ENCODE results near the gene BDNF. TPM values are rescaled to one million over a fixed set of nuclear protein-coding genes. Genes with fewer than 3 reads are reported as not detected.

BDNF gene
- total and polyA plus RNA-seq, 12 donors, result 0.16 to 19.1 (median 2.5) TPM

DNA sequence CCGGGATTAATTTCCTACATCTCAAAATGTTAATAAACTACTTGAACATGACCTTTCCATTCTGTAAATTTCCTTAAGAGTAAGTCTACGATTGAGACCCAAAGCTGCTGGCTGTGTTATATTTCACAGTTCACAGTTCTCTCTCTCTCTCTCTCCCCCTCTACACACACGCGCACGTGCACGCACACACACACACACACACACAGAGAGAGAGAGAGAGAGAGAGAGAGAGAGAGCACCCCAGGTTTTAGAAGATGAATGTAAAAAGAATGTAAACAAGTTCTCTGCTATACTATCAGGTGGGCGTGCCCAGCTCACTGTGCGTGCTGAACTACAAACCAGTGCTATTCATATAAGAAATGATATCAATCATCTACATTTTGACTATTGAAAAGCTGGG, 3.3 kb downstream of the BDNF start:
- H3K27ac ChIP-seq, result peak overlapping the region in 5 of 10 donors; percentile 18 to 87 (median 76)
- ATAC-seq (no peak), DNase-seq (no peak)
- no peak for TF ChIP-seq CTCF (IDR thresholded peaks at IDR 0.05)
- H3K4me3 ChIP-seq, result no peak overlapping the region
- H3K36me3 ChIP-seq, result no peaks in the 10 kb centered on the region
- WGBS, 2 donors, result 64 to 72% methylated on average over 8 of the region's 8 CpGs
- H3K27me3 ChIP-seq, result peaks cover 3 to 70% (median 41%) of the 10 kb centered on the region in 7 donors
- peaks cover 0 to 31% (median 21%) of the 10 kb centered on the region in 9 donors for H3K4me1 ChIP-seq
- no peaks in the 10 kb centered on the region for H3K9me3 ChIP-seq
- intact Hi-C loops (cut with DNase I), result loop anchor here in 8 of 10 donors (5.0 to 10.0 kb wide), 11 partner anchors 45 to 1638 kb away; no protein-coding TSS in a partner anchor

DNA sequence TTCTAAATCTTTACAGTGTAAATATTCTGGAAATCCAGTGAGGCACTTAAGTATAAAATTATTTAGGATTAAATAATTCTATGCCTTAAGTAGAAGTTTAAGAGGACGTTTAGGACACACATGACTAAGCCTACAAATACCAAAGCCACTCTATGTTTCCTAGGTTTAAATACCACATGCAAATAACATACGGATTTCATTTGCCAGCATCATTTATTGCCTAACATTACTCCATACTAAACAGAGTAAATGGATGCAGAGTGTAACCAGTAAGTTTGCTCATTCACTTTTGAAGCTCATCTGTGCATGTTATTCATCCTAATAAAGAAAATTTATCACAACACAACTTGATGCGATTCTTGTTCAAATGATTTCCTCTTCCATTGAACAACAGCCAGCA, 4.1 kb downstream of the BDNF start:
- Histone ChIP-seq H3K4me1 (peaks cover 0 to 23% (median 16%) of the 10 kb centered on the region in 9 donors), H3K36me3 (no peaks in the 10 kb centered on the region), H3K27me3 (peaks cover 3 to 62% (median 33%) of the 10 kb centered on the region in 7 donors), H3K27ac (peak overlapping the region in 1 of 10 donors; percentile 87), H3K4me3 (no peak overlapping the region), H3K9me3 (no peaks in the 10 kb centered on the region)
- no peak for TF ChIP-seq CTCF (IDR thresholded peaks at IDR 0.05)
- intact Hi-C loops (cut with DNase I), result loop anchor here in 8 of 10 donors (5.0 to 10.0 kb wide), 11 partner anchors 44 to 1639 kb away; no protein-coding TSS in a partner anchor
- DNase-seq (no peak), ATAC-seq (no peak)
- 68 to 78% methylated on average over 3 of the region's 3 CpGs for WGBS, 2 donors

GRCh38 chr11:27694992-27695391, 5.3 kb downstream of the BDNF start:
- peak overlapping the region in 1 of 10 donors; percentile 87 for H3K27ac ChIP-seq
- peak in 5 of 9 donors; percentile 21 to 40 (median 40) for TF ChIP-seq CTCF (IDR thresholded peaks at IDR 0.05)
- WGBS, 2 donors, result 24 to 26% methylated on average over 3 of the region's 3 CpGs
- no peaks in the 10 kb centered on the region for H3K9me3 ChIP-seq
- no peak for DNase-seq
- no peak for ATAC-seq
- no peak overlapping the region for H3K4me3 ChIP-seq
- no peaks in the 10 kb centered on the region for H3K36me3 ChIP-seq
- intact Hi-C loops (cut with DNase I), result loop anchor here in 8 of 10 donors (5.0 to 10.0 kb wide), 11 partner anchors 43 to 1640 kb away; no protein-coding TSS in a partner anchor
- peaks cover 0 to 16% (median 15%) of the 10 kb centered on the region in 9 donors for H3K4me1 ChIP-seq
- peaks cover 3 to 50% (median 27%) of the 10 kb centered on the region in 7 donors for H3K27me3 ChIP-seq

- no peak overlapping the region for H3K27ac ChIP-seq
- H3K4me1 ChIP-seq, result peaks cover 0 to 9% (median under 1%) of the 10 kb centered on the region in 9 donors
- ATAC-seq (no peak), DNase-seq (no peak)
- no peak for TF ChIP-seq CTCF (IDR thresholded peaks at IDR 0.05)
- no peaks in the 10 kb centered on the region for H3K9me3 ChIP-seq
- H3K27me3 ChIP-seq, result peaks cover 3 to 34% (median 17%) of the 10 kb centered on the region in 7 donors
- intact Hi-C loops (cut with DNase I), result loop anchor here in 2 of 10 donors (10.0 kb wide), 2 partner anchors 169 to 1641 kb away; no protein-coding TSS in a partner anchor
- no peaks in the 10 kb centered on the region for H3K36me3 ChIP-seq
- WGBS, 2 donors, result 45 to 55% methylated on average over 5 of the region's 5 CpGs
- no peak overlapping the region for H3K4me3 ChIP-seq
These were observed 6.9 kb downstream of the BDNF start for GRCh38 chr11:27693398-27693797.
